Muscle layer of colon (tissue), 2 donors: ENCODE measurements around the gene LAMB4.

ENCODE experiments used
- H3K27ac ChIP-seq: one replicate; pipeline ENCODE4 v1.7.0; 2013; ENCODE audit warnings: low read depth, mild to moderate bottlenecking, low read length, moderate library complexity
- H3K27me3 ChIP-seq, 2 donors: one replicate each; pipeline ENCODE4 v1.7.0; 2013; ENCODE audit warnings: low read length in 2 of 2, mild to moderate bottlenecking in 2 of 2; ENCODE audit not compliant: insufficient read depth in 2 of 2, control insufficient read depth in 1 of 2
- H3K36me3 ChIP-seq: one replicate; pipeline ENCODE4 v1.7.0; 2013; ENCODE audit warnings: mild to moderate bottlenecking, low read length; ENCODE audit not compliant: insufficient read depth
- H3K4me1 ChIP-seq: one replicate; pipeline ENCODE4 v1.7.0; 2013; ENCODE audit warnings: mild to moderate bottlenecking, low read length; ENCODE audit not compliant: insufficient read depth
- H3K4me3 ChIP-seq, 2 donors: one replicate each; pipeline ENCODE4 v1.7.0; 2013; ENCODE audit warnings: low read length in 2 of 2, low read depth in 1 of 2, mild to moderate bottlenecking in 1 of 2, moderate library complexity in 1 of 2
- H3K9ac ChIP-seq: one replicate; pipeline ENCODE4 v1.7.0; 2013; ENCODE audit warnings: low read length
- H3K9me3 ChIP-seq: one replicate; pipeline ENCODE4 v1.7.0; 2013; ENCODE audit warnings: mild to moderate bottlenecking, low read length
- donor health status: abdominal sarcoma.
- donor health status: Adenocarcinoma of cecum.

The LAMB4 gene

GRCh38 chr7:107998660-107999480 lies 131.3 kb downstream of the LAMB4 start:
- peak overlapping the region; percentile 38 for H3K27ac ChIP-seq
- no peaks in the 10 kb centered on the region for H3K9me3 ChIP-seq
- no peak overlapping the region for H3K9ac ChIP-seq
- no peaks in the 10 kb centered on the region for H3K27me3 ChIP-seq
- H3K4me3 ChIP-seq, result peak overlapping the region in 1 of 2 donors; percentile 3
- H3K4me1 ChIP-seq, result peaks cover 59% of the 10 kb centered on the region
- peaks cover 12% of the 10 kb centered on the region for H3K36me3 ChIP-seq

- peak overlapping the region in 1 of 2 donors; percentile 3 for H3K4me3 ChIP-seq
- H3K9ac ChIP-seq, result no peak overlapping the region
- peaks cover 20% of the 10 kb centered on the region for H3K36me3 ChIP-seq
- H3K27me3 ChIP-seq, result no peaks in the 10 kb centered on the region
- H3K4me1 ChIP-seq, result peaks cover 58% of the 10 kb centered on the region
- H3K9me3 ChIP-seq, result no peaks in the 10 kb centered on the region
- no peak overlapping the region for H3K27ac ChIP-seq
Observed at GRCh38 chr7:107998150-107998549, 132.0 kb downstream of the LAMB4 start.

- Histone ChIP-seq H3K4me1 (peaks cover 58% of the 10 kb centered on the region), H3K36me3 (peaks cover 26% of the 10 kb centered on the region), H3K9me3 (no peaks in the 10 kb centered on the region), H3K9ac (no peak overlapping the region), H3K27ac (peak overlapping the region; percentile 17), H3K27me3 (no peaks in the 10 kb centered on the region), H3K4me3 (no peak overlapping the region)
Observed at GRCh38 chr7:107996072-107996882, 133.9 kb downstream of the LAMB4 start.

GRCh38 chr7:107995184-107996071 lies 134.7 kb downstream of the LAMB4 start:
- no peaks in the 10 kb centered on the region for H3K27me3 ChIP-seq
- no peak overlapping the region for H3K27ac ChIP-seq
- no peak overlapping the region for H3K9ac ChIP-seq
- no peak overlapping the region for H3K4me3 ChIP-seq
- H3K4me1 ChIP-seq, result peaks cover 51% of the 10 kb centered on the region
- peaks cover 26% of the 10 kb centered on the region for H3K36me3 ChIP-seq
- no peaks in the 10 kb centered on the region for H3K9me3 ChIP-seq

GRCh38 chr7:107994421-107995030 lies 135.6 kb downstream of the LAMB4 start:
- H3K4me1 ChIP-seq, result peaks cover 46% of the 10 kb centered on the region
- no peaks in the 10 kb centered on the region for H3K27me3 ChIP-seq
- H3K36me3 ChIP-seq, result peaks cover 26% of the 10 kb centered on the region
- no peak overlapping the region for H3K9ac ChIP-seq
- no peaks in the 10 kb centered on the region for H3K9me3 ChIP-seq
- no peak overlapping the region for H3K4me3 ChIP-seq
- H3K27ac ChIP-seq, result no peak overlapping the region

GRCh38 chr7:107993891-107994291 lies 136.3 kb downstream of the LAMB4 start:
- Histone ChIP-seq H3K9ac (no peak overlapping the region), H3K27ac (peak overlapping the region; percentile 26), H3K4me3 (no peak overlapping the region), H3K4me1 (peaks cover 40% of the 10 kb centered on the region), H3K27me3 (no peaks in the 10 kb centered on the region), H3K9me3 (no peaks in the 10 kb centered on the region), H3K36me3 (peaks cover 26% of the 10 kb centered on the region)

GRCh38 chr7:107989618-107990373 lies 140.4 kb downstream of the LAMB4 start:
- no peak overlapping the region for H3K9ac ChIP-seq
- peaks cover 52% of the 10 kb centered on the region for H3K36me3 ChIP-seq
- H3K27me3 ChIP-seq, result no peaks in the 10 kb centered on the region
- H3K27ac ChIP-seq, result no peak overlapping the region
- H3K4me1 ChIP-seq, result peaks cover 15% of the 10 kb centered on the region
- H3K4me3 ChIP-seq, result no peak overlapping the region
- no peaks in the 10 kb centered on the region for H3K9me3 ChIP-seq

- Histone ChIP-seq H3K27ac (peak overlapping the region; percentile 31), H3K4me3 (peak overlapping the region in 1 of 2 donors; percentile 2), H3K36me3 (peaks cover 56% of the 10 kb centered on the region), H3K9ac (no peak overlapping the region), H3K27me3 (no peaks in the 10 kb centered on the region), H3K9me3 (no peaks in the 10 kb centered on the region), H3K4me1 (peaks cover 24% of the 10 kb centered on the region)
Observed at GRCh38 chr7:107982918-107983389, 147.2 kb downstream of the LAMB4 start.

- no peak overlapping the region for H3K9ac ChIP-seq
- H3K4me3 ChIP-seq, result peak overlapping the region in 1 of 2 donors; percentile 2
- H3K27me3 ChIP-seq, result no peaks in the 10 kb centered on the region
- no peaks in the 10 kb centered on the region for H3K9me3 ChIP-seq
- no peak overlapping the region for H3K27ac ChIP-seq
- H3K4me1 ChIP-seq, result peaks cover 24% of the 10 kb centered on the region
- peaks cover 60% of the 10 kb centered on the region for H3K36me3 ChIP-seq
Observed at GRCh38 chr7:107982042-107982840, 147.9 kb downstream of the LAMB4 start.
